HepG2 (cell line): ENCODE results near the gene CD300LF. TPM values are rescaled to one million over a fixed set of nuclear protein-coding genes. Genes with fewer than 3 reads are reported as not detected.
A peak's percentile ranks its signal among the peaks of the same experiment; 100 is the strongest.

Experiments
- CCAR2 ChIP-seq: fragments of 200-400 bp; formaldehyde crosslinking; optimal IDR thresholded peaks from 2 replicates; pipeline ENCODE3; 2018; ENCODE audit warnings: low read depth, mild to moderate bottlenecking, low read length, moderate library complexity
- DZIP1 ChIP-seq: sonication (generic); formaldehyde crosslinking; IDR thresholded peaks from 2 replicates; pipeline ENCODE4 v1.5.0; 2020; ENCODE audit warnings: mild to moderate bottlenecking, missing genetic modification reagents
- FOXA3 ChIP-seq: IDR thresholded peaks from 2 replicates; pipeline ENCODE4 v1.6.1; 2016; ENCODE audit warnings: missing genetic modification reagents, missing compliant biosample characterization
- FOXP4 ChIP-seq: sonication (generic); formaldehyde crosslinking; IDR thresholded peaks from 2 replicates; pipeline ENCODE4 v1.4.0; 2020; ENCODE audit warnings: missing genetic modification reagents
- HDAC1 ChIP-seq: sonication (generic); formaldehyde crosslinking; IDR thresholded peaks from 2 replicates; pipeline ENCODE4 v1.5.1; 2020; ENCODE audit warnings: mild to moderate bottlenecking, missing genetic modification reagents
- HMGA1 ChIP-seq: sonication (generic); formaldehyde crosslinking; conservative IDR thresholded peaks from 2 replicates; pipeline ENCODE4 v1.4.0; 2020; ENCODE audit warnings: missing genetic modification reagents
- HMGXB4 ChIP-seq, 2 experiments: sonication (generic) in 1 of 2; formaldehyde crosslinking in 1 of 2; IDR thresholded peaks; 2 replicates each; pipeline versions ENCODE4 v1.4.0 to v1.6.1; 2018 to 2020; ENCODE audit warnings: missing genetic modification reagents in 2 of 2, borderline replicate concordance in 1 of 2, low read depth in 1 of 2, mild to moderate bottlenecking in 1 of 2, missing biosample characterization in 1 of 2
- HOXA9 ChIP-seq: sonication (generic); formaldehyde crosslinking; IDR thresholded peaks from 2 replicates; pipeline ENCODE4 v1.8.1; 2022; ENCODE audit warnings: missing genetic modification reagents, mild to moderate bottlenecking, moderate library complexity, borderline replicate concordance
- KLF9 ChIP-seq: IDR thresholded peaks from 2 replicates; pipeline ENCODE4 v1.6.1; 2016; ENCODE audit warnings: low read depth
- RXRB ChIP-seq: IDR thresholded peaks from 2 replicates; pipeline ENCODE4 v1.6.1; 2016; ENCODE audit warnings: borderline replicate concordance, missing genetic modification reagents, missing compliant biosample characterization
- SKI ChIP-seq: fragments of 450-650 bp; IDR thresholded peaks from one replicate; pipeline ENCODE4 v1.6.1; 2018; ENCODE audit warnings: mild to moderate bottlenecking; ENCODE audit not compliant: partially characterized antibody
- TEAD3 ChIP-seq: optimal IDR thresholded peaks from 2 replicates; pipeline ENCODE3; 2016; ENCODE audit warnings: borderline replicate concordance
- TP53 ChIP-seq: sonication (generic); formaldehyde crosslinking; conservative IDR thresholded peaks from 2 replicates; pipeline ENCODE4 v1.4.0; 2020; ENCODE audit warnings: missing genetic modification reagents
- ZBTB20 ChIP-seq: sonication (generic); formaldehyde crosslinking; IDR thresholded peaks from 2 replicates; pipeline ENCODE4 v1.8.1; 2023; ENCODE audit warnings: missing genetic modification reagents, low read depth, mild to moderate bottlenecking, borderline replicate concordance
- ZBTB3 ChIP-seq: sonication (generic); formaldehyde crosslinking; IDR thresholded peaks from 2 replicates; pipeline ENCODE4 v1.4.0; 2020; ENCODE audit warnings: low read depth, mild to moderate bottlenecking, moderate library complexity, missing genetic modification reagents, borderline replicate concordance
- ZBTB34 ChIP-seq: sonication (generic); formaldehyde crosslinking; IDR thresholded peaks from 2 replicates; pipeline ENCODE4 v1.8.0; 2022; ENCODE audit warnings: mild to moderate bottlenecking, missing genetic modification reagents
- ZNF768 ChIP-seq: sonication (generic); formaldehyde crosslinking; IDR thresholded peaks from 2 replicates; pipeline ENCODE4 v1.4.0; 2020; ENCODE audit warnings: missing genetic modification reagents
- polyA plus RNA-seq, 8 experiments: library from polyadenylated mRNA; depleted of rRNA in 3 of 8; stranded (reverse) in 7 of 8; unstranded in 1 of 8; fragments of >200 nt; fragmentation: Illumina TruSeq in 4 of 8; extraction: Trizol in 4 of 8; gene quantifications; 2 replicates each; pipeline versions ENCODE4 v1.2.1 to v1.2.3, GENCODE V29; 2011 to 2016; ENCODE audit warnings: low read depth in 4 of 8, missing spikeins in 1 of 8, mixed read lengths in 1 of 8; ENCODE audit not compliant: insufficient read depth in 1 of 8
- total RNA-seq, 5 experiments: library from RNA; depleted of rRNA; stranded (reverse); fragments of >200 nt; fragmentation: Illumina TruSeq; extraction: Trizol; gene quantifications; 2 replicates each; pipeline ENCODE4 v1.2.3, GENCODE V29; 2016; ENCODE audit warnings: low read depth in 1 of 5
- TF ChIP-seq, protein P1 (sequence below): sonication (generic); formaldehyde crosslinking; IDR thresholded peaks from 2 replicates; pipeline ENCODE4 v1.5.1; 2020; ENCODE audit warnings: missing genetic modification reagents, mild to moderate bottlenecking, borderline replicate concordance

Gene CD300LF
- total and polyA plus RNA-seq, 2 of the 13 experiments (the other 11 are each of a cell fraction or from before 2014, with no cell fraction given): not detected

GRCh38 chr17:74736513-74737298 is 24.0 kb upstream of the CD300LF start, which contains the start of gene RAB37 (continued):
- TF ChIP-seq HDAC1 (peak; percentile 82), SKI (peak; percentile 88), HMGA1 (CRISPR knock-in tag) (no peak), TEAD3 (CRISPR knock-in tag) (peak; percentile 79), FOXP4 (peak; percentile 95), HOXA9 (no peak), ZBTB20 (peak; percentile 55), FOXA3 (CRISPR knock-in tag) (peak; percentile 89), HMGXB4 (CRISPR knock-in tag; IDR thresholded peaks at IDR 0.05; ENCODE audit: borderline replicate concordance in 1 of 2, low read depth in 1 of 2) (peak; percentile 88 to 93), RXRB (CRISPR knock-in tag) (peak; percentile 84), ZBTB3 (CRISPR knock-in tag) (no peak; the same call in 1 of the 2 replicates), CCAR2 (peak; percentile 71), DZIP1 (CRISPR knock-in tag) (peak; percentile 54; the same call in 1 of the 2 replicates), KLF9 (CRISPR knock-in tag) (no peak), TP53 (CRISPR knock-in tag) (no peak), ZNF768 (CRISPR knock-in tag) (peak; percentile 61; the same call in 1 of the 2 replicates), ZBTB34 (CRISPR knock-in tag) (peak; percentile 98)
- TF ChIP-seq, protein P1, sequence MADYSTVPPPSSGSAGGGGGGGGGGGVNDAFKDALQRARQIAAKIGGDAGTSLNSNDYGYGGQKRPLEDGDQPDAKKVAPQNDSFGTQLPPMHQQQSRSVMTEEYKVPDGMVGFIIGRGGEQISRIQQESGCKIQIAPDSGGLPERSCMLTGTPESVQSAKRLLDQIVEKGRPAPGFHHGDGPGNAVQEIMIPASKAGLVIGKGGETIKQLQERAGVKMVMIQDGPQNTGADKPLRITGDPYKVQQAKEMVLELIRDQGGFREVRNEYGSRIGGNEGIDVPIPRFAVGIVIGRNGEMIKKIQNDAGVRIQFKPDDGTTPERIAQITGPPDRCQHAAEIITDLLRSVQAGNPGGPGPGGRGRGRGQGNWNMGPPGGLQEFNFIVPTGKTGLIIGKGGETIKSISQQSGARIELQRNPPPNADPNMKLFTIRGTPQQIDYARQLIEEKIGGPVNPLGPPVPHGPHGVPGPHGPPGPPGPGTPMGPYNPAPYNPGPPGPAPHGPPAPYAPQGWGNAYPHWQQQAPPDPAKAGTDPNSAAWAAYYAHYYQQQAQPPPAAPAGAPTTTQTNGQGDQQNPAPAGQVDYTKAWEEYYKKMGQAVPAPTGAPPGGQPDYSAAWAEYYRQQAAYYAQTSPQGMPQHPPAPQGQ (CRISPR knock-in tag): no peak
